ENCODE data around the gene PIK3R5.

The PIK3R5 gene

DNA sequence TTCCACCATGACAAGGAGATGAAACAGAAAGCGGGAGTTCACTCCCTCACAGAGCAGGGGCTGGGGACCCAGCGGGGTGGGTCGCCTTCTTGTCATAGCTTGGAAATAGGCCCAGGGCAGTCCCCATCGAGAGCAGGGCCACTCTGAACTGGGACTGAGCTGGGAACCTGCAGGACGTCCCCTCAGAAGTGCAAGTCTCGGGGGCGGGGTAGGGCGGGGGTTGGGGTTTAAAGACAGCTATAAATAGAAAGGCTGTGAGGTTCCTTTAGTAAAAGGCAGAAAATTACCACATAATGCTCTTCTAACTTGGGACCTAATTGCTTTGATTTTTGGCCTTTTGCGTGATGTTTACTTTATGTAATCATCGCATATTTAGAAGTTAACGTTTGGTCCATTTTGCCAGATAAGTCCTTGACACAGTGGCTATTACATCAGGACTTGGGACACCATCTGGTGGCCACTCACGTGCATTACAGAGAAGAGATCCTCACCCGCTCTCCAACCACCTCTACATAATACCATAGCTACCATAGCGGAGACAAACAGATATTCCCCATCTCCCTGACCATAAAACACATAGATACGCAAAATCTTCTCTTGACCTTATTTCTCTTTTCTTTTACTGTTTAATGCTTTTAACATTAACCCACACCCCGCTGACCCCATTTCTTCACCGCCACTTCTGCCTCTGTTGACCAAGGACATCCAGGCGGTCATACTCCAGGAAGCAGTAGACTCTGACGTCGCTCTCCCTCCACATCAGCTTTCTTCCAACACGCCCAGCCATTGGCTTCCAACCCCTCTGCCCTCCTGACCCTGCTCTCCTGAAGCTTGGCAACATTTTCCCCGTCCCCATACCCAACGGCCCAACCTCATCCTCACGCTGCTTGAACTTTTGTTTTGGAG is 70.6 kb downstream of the PIK3R5 start:
- ATAC-seq (replicated peaks; ENCODE audit: extremely low read depth, poor library complexity, severe bottlenecking) (no peak), DNase-seq (ENCODE audit: low spot score in 2 of 2) (peak in 1 of 2 donors; percentile 34)
- Mint-ChIP-seq H3K4me1 (peaks cover 67% of the 10 kb centered on the region), H3K27me3 (no peaks in the 10 kb centered on the region), H3K4me3 (peak overlapping the region; percentile 7), H3K9me3 (no peaks in the 10 kb centered on the region), H3K27ac (ENCODE audit: low read depth) (peak overlapping the region; percentile 75), H3K36me3 (ENCODE audit: insufficient read depth) (peaks cover 49% of the 10 kb centered on the region)

DNA sequence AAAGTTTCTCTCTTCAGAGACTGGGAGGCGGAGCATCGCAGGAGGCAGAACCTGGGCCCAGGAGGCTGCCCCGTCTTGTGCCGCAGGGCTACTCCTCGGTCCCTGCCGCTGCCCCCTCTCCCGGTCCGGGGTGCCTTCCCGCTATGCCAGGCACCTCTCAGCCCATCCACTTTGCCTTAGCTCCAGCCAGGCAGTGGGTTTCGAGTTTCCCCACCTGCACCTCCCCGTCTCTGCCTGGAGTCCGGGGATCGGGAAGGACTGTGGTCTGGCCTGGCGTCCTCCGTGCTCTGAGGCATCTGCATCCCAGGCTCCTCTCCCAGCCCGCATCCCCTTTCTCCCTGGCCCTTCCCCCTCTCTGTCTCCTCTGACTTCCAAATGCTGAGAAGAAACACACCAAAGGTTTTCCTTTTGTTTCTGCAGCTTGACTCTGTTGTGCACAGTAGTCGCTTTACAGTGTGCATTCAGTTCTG is 71.3 kb downstream of the PIK3R5 start:
- DNase-seq (ENCODE audit: low spot score in 2 of 2) (no peak), ATAC-seq (replicated peaks; ENCODE audit: extremely low read depth, poor library complexity, severe bottlenecking) (no peak)
- Mint-ChIP-seq H3K4me3 (no peak overlapping the region), H3K27ac (ENCODE audit: low read depth) (peak overlapping the region; percentile 75), H3K4me1 (peaks cover 62% of the 10 kb centered on the region), H3K36me3 (ENCODE audit: insufficient read depth) (peaks cover 51% of the 10 kb centered on the region), H3K9me3 (no peaks in the 10 kb centered on the region), H3K27me3 (no peaks in the 10 kb centered on the region)

DNA sequence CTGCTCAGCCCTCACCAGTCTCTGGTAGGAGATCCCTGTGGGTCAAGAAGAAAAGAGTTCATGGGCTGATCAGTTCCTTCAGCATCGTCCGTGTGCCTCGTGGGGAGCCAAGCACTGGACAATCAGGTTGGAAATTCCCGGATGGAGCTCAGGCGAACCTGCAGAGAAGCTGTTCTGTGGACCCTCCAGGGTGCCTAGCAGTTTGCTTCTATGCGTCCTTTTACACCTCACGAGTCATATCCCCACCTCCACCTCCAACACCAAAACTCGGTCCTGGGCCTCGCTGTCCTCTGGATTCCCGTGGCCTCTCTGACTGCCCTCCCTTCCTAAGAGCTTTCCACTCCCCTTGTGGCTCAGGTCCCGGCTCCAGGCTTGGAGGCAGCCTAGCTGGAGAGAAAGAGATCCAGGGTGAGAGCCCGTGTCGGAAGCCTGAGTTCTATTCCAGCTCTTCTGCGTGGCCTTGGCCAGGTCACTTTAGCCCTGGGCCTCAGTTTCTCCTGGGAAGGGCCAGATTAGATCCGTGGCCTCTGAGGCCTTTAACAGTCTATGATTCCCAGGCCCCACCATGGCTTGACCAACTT is 71.8 kb downstream of the PIK3R5 start:
- H3K9me3 Mint-ChIP-seq = no peaks in the 10 kb centered on the region
- ATAC-seq (replicated peaks; ENCODE audit: extremely low read depth, poor library complexity, severe bottlenecking) = no peak

DNA sequence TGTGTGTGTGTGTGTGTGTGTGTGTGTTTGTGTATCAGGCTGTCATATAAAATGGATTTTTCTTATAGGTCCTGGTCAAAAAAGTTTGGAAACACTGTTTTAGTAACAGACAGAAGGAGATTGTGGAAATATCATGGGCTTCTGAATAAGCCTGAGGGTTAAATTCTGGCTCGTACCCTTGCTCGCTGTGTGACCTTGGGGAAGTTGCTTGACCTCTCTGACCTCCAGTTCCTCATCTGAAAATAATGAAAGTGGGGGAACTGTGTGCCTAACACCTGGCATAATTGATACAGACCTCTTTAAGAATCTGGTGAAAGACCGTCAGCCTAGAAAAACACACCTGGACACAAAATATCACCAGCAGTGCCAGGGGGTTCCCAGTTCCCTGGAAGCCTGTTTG is 72.4 kb downstream of the PIK3R5 start:
- H3K4me1 Mint-ChIP-seq = peaks cover 50% of the 10 kb centered on the region
- ATAC-seq (replicated peaks; ENCODE audit: extremely low read depth, poor library complexity, severe bottlenecking) (no peak), DNase-seq (ENCODE audit: low spot score in 2 of 2) (no peak)
- H3K4me3 Mint-ChIP-seq = no peak overlapping the region
- H3K27ac Mint-ChIP-seq (ENCODE audit: low read depth) = peak overlapping the region; percentile 86
- no peaks in the 10 kb centered on the region for H3K9me3 Mint-ChIP-seq
- H3K27me3 Mint-ChIP-seq = no peaks in the 10 kb centered on the region
- H3K36me3 Mint-ChIP-seq (ENCODE audit: insufficient read depth) = peaks cover 50% of the 10 kb centered on the region

More for the DNA sequence above, 71.8 kb downstream of the PIK3R5 start:
- Mint-ChIP-seq H3K4me1 (peaks cover 57% of the 10 kb centered on the region), H3K27ac (ENCODE audit: low read depth) (peak overlapping the region; percentile 74), H3K4me3 (no peak overlapping the region), H3K36me3 (ENCODE audit: insufficient read depth) (peaks cover 49% of the 10 kb centered on the region), H3K27me3 (no peaks in the 10 kb centered on the region)
- no peak for DNase-seq (ENCODE audit: low spot score in 2 of 2)

DNA sequence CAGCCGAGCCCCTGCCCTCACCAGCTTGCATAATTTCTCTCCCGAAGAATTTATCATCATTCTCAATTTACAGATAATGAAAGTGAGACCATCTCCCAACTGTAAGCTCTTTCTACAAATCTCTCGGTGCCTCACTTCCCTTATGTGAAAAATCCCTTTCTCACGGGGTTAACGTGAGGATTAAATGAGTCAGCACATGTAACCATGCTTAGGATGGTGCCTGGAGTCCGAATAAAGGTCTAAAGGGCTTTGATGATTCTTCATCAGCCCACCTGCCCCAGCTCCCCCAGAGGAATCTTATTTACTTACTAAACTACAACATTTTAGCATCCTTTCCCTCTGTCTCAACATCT is 73.2 kb downstream of the PIK3R5 start:
- no peaks in the 10 kb centered on the region for H3K9me3 Mint-ChIP-seq
- H3K27ac Mint-ChIP-seq (ENCODE audit: low read depth) = peak overlapping the region; percentile 86
- H3K4me1 Mint-ChIP-seq = peaks cover 43% of the 10 kb centered on the region
- ATAC-seq (replicated peaks; ENCODE audit: extremely low read depth, poor library complexity, severe bottlenecking) (no peak), DNase-seq (ENCODE audit: low spot score in 2 of 2) (no peak)
- H3K27me3 Mint-ChIP-seq = no peaks in the 10 kb centered on the region
- peaks cover 50% of the 10 kb centered on the region for H3K36me3 Mint-ChIP-seq (ENCODE audit: insufficient read depth)
- no peak overlapping the region for H3K4me3 Mint-ChIP-seq

DNA sequence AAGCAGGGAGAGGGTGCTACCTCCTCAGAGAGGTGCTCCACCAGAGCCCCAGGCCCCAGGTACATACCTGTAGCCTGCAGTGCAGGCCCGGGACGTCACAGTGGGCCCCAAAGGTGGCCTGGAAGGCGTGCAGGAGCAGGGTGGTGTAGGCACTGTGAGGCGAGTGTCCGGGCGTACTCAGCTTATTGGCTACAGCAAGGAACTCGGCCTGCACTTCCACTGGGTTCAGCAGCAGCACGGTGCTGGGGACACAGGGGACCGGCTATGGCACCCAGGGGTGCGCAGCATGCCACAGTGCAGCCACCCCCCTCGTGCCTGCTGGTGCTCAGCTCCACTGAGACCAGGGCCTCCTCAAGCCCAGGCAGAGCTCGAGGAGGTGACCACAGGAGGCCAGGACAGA is 74.8 kb downstream of the PIK3R5 start:
- no peak overlapping the region for H3K4me3 Mint-ChIP-seq
- no peak overlapping the region for H3K27ac Mint-ChIP-seq (ENCODE audit: low read depth)
- peaks cover 58% of the 10 kb centered on the region for H3K36me3 Mint-ChIP-seq (ENCODE audit: insufficient read depth)
- H3K9me3 Mint-ChIP-seq = no peaks in the 10 kb centered on the region
- DNase-seq (ENCODE audit: low spot score in 2 of 2) = no peak
- H3K27me3 Mint-ChIP-seq = no peaks in the 10 kb centered on the region
- no peak for ATAC-seq (replicated peaks; ENCODE audit: extremely low read depth, poor library complexity, severe bottlenecking)
- H3K4me1 Mint-ChIP-seq = peaks cover 27% of the 10 kb centered on the region

DNA sequence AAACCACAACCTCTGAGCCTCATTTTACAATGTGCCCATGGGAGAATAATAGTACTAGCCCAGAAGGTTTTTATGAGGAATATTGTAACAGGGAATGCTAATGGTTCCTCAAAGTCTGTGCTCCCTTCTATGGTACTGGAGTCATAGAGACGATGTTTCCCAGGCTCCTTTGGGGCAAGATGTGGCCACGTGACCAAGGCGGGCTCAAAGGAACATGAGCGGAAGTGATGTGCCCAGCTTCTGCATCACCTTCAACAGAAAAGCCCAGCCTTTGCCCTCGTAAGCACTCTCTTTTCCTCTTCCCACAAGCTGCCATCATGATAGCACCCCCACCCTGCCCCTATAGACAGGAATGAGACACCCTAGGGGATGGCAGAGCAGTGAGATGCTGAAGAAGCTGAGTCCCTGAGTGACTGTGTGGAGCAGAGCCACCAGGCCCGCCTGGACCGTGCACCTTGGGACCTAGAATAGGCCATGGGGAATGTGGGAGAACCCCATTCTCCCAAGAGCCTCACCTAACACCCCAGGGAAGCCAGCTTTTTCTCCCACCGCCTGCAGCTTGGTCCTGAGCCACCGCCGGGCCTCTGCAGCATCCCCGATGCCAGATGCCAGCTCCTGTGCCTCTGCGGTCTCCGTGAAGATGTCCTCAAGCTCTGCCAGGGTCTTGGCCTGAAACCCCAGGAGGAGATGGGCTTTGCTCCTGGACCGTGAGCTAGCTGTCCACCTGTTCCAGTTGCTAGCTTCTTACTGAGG is 75.9 kb downstream of the PIK3R5 start:
- no peaks in the 10 kb centered on the region for H3K9me3 Mint-ChIP-seq
- H3K36me3 Mint-ChIP-seq (ENCODE audit: insufficient read depth) = peaks cover 56% of the 10 kb centered on the region
- ATAC-seq (replicated peaks; ENCODE audit: extremely low read depth, poor library complexity, severe bottlenecking) (no peak), DNase-seq (ENCODE audit: low spot score in 2 of 2) (no peak)
- no peak overlapping the region for H3K4me3 Mint-ChIP-seq
- peaks cover 16% of the 10 kb centered on the region for H3K4me1 Mint-ChIP-seq
- H3K27me3 Mint-ChIP-seq = no peaks in the 10 kb centered on the region
- H3K27ac Mint-ChIP-seq (ENCODE audit: low read depth) = no peak overlapping the region

DNA sequence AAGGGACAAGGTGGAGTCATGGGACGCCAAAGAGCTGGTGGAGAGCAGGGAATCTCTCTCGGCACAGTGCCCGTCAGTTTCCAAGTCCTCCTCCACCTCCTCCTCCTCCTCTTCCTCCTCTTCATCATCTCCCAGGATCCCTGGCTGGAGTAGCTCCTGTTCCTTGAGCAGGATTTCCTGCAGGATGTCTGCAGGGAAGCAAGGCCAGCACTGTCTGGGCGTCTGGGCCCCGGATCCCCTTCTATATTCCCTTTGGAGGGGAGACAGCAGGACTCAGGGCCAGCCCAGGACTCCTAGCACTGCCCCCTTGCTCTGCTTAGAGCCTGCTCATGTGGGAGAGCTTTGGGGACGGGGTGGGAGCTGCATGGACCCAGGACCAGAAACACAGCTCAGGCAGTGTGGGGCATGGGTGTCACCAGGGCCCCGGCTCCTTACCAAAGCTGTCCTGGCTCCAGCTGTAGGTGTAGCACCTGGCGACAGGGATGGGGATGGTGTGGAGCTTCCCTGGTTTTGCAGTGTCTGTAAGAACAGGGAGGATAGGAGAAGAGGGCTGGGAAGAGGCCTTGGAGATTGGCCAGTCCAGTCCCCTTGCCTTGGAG is 76.7 kb downstream of the PIK3R5 start:
- no peak overlapping the region for H3K27ac Mint-ChIP-seq (ENCODE audit: low read depth)
- peaks cover 56% of the 10 kb centered on the region for H3K36me3 Mint-ChIP-seq (ENCODE audit: insufficient read depth)
- no peak for ATAC-seq (replicated peaks; ENCODE audit: extremely low read depth, poor library complexity, severe bottlenecking)

DNA sequence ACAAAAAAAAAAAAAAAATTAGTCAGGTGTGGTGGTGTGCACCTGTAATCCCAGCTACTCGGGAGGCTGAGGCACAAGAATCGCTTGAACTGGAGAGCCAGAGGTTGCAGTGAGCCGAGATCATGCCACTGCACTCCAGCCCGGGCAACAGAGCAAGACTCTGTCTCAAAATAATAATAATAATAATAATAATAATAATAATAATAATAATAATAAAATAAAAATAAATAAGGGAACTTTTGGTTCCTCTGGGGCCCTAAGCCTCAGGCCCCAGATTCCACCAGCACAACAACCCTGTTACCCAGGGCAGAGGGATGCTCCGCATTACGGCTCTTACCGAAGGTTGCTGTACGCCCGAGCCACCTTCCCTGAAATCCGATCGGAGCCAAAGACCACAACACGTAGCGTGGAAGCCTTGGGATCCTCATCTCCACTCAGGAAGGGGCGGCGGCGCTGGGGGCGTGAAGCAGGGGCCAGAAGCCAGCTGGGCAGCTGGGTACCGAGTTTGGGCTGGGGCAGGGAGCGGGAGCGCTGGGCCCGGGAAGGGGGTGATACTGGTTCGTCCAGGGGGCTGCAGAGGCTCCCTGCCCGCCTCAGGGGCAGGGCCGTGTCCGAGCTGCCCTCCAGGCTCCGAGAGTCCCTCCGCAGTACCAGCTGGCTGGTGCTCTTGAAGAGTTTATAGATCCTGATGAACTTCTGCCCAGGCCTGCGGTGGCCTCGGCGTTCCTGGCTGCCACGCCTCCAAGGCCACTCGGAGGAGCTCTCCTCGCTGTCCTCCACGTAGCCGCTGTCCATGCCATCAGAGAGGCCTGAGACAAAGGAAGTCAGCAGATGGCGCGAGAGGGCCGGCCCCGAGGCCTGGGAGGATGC is 77.4 kb downstream of the PIK3R5 start:
- H3K4me1 Mint-ChIP-seq = peaks cover 21% of the 10 kb centered on the region
- ATAC-seq (replicated peaks; ENCODE audit: extremely low read depth, poor library complexity, severe bottlenecking) (no peak), DNase-seq (ENCODE audit: low spot score in 2 of 2) (no peak)

More for the DNA sequence above, 76.7 kb downstream of the PIK3R5 start:
- no peak for DNase-seq (ENCODE audit: low spot score in 2 of 2)
- Mint-ChIP-seq H3K4me3 (no peak overlapping the region), H3K4me1 (peaks cover 16% of the 10 kb centered on the region), H3K27me3 (no peaks in the 10 kb centered on the region), H3K9me3 (no peaks in the 10 kb centered on the region)

DNA sequence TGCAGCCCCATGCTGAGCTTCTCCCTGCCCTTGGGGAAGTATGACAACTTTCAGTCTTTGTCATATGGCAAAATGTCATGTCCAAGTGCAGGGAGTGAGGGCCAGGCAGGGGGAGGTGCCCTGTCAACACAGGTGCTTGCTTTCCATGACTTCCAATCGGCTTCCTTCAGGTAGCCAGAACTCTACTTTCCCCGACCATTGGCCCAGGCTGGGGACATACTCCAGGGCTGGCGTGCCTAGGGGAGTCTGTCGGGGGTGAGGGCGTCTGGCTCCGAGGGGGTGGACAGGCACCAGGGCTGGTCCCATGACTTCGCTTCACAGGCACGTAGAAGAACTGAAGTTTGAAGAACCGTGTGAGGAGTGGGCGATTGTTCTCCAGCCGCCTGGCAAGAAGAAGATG is 78.2 kb downstream of the PIK3R5 start:
- Mint-ChIP-seq H3K4me1 (peaks cover 21% of the 10 kb centered on the region), H3K36me3 (ENCODE audit: insufficient read depth) (peaks cover 56% of the 10 kb centered on the region), H3K27me3 (no peaks in the 10 kb centered on the region), H3K9me3 (no peaks in the 10 kb centered on the region), H3K27ac (ENCODE audit: low read depth) (peak overlapping the region; percentile 91), H3K4me3 (no peak overlapping the region)
- ATAC-seq (replicated peaks; ENCODE audit: extremely low read depth, poor library complexity, severe bottlenecking) (no peak), DNase-seq (ENCODE audit: low spot score in 2 of 2) (no peak)

More for the DNA sequence above, 77.4 kb downstream of the PIK3R5 start:
- H3K4me3 Mint-ChIP-seq = no peak overlapping the region
- H3K9me3 Mint-ChIP-seq = no peaks in the 10 kb centered on the region
- H3K27me3 Mint-ChIP-seq = no peaks in the 10 kb centered on the region
- H3K36me3 Mint-ChIP-seq (ENCODE audit: insufficient read depth) = peaks cover 57% of the 10 kb centered on the region
- peak overlapping the region; percentile 91 for H3K27ac Mint-ChIP-seq (ENCODE audit: low read depth)

DNA sequence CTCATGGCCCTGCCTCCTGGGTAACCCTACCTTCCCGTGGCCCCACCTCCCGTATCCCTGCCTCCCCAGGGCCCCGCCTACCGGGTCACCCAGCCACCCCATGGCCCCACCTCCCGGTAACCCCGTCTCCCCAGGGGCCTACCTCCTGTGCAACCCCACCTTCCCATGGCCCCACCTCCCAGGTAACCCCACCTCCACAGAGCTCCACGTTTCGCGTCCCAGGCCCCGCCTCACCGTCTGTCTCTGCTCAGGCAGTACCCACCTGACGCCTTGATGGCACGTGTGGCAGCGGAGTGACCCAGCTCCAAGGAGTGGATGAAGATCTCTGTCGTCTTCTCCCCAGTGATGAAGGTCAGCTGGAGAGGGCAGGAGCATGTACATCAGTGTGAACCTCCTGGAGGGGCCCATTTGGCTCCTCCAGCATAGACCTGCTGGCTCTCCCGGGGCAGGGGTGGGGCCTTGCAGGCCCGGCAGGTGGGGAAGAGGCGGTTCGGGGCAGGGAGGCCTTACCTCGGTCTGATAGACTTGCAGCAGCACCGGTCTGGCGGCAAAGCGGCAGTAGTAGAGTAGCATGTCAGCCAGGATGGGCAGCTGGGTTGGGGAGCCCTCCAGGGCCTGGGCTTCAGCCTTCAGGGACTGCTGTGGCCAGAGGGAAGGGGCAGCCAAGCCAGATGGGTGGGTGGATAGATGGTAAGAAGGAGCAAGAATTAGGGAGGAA is 79.4 kb downstream of the PIK3R5 start:
- Mint-ChIP-seq H3K36me3 (ENCODE audit: insufficient read depth) (peaks cover 59% of the 10 kb centered on the region), H3K9me3 (no peaks in the 10 kb centered on the region), H3K27ac (ENCODE audit: low read depth) (peak overlapping the region; percentile 91), H3K4me3 (no peak overlapping the region), H3K27me3 (no peaks in the 10 kb centered on the region), H3K4me1 (peaks cover 17% of the 10 kb centered on the region)
- ATAC-seq (replicated peaks; ENCODE audit: extremely low read depth, poor library complexity, severe bottlenecking) = no peak
- DNase-seq (ENCODE audit: low spot score in 2 of 2) = no peak
